ENCODE results near the gene TMEM271.

Gene TMEM271

DNA sequence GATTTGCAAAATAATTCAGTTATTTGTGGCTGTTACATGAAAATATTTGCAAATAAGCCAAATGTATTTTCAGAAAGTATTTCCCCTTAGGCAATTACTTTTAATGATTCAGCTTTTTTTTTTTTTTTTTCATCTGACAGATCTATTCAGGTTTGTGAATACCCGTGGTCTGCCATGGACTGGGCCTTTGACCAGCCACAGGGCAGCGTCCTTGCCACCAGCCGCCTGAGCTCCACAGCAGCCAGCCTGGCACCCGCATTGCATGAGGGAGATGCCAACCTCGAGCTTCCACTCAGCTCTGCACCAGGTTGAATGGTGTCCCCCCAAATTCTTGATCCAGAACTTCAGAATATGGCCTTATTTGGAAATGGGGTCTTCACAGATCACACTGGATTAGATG, 14.7 kb downstream of the TMEM271 start:
- TF ChIP-seq NFIC (IDR thresholded peaks at IDR 0.05) (no peak), RAD21 (IDR thresholded peaks at IDR 0.05; ENCODE audit: low read depth) (no peak), YY1 (IDR thresholded peaks at IDR 0.05; ENCODE audit: low read depth) (no peak), ZBTB7A (IDR thresholded peaks at IDR 0.05; ENCODE audit: low read depth) (no peak), TCF12 (IDR thresholded peaks at IDR 0.05; ENCODE audit: low read depth) (no peak), EP300 (IDR thresholded peaks at IDR 0.05; ENCODE audit: borderline replicate concordance) (no peak), EGR1 (IDR thresholded peaks at IDR 0.05) (no peak), FOXM1 (IDR thresholded peaks at IDR 0.05; ENCODE audit: borderline replicate concordance, low read depth) (no peak), TAF1 (IDR thresholded peaks at IDR 0.05; ENCODE audit: low read depth) (no peak), CREB1 (IDR thresholded peaks at IDR 0.05; ENCODE audit: low read depth) (no peak), CEBPB (IDR thresholded peaks at IDR 0.05) (no peak), TEAD4 (IDR thresholded peaks at IDR 0.05) (no peak)
- TF ChIP-seq, protein P1, sequence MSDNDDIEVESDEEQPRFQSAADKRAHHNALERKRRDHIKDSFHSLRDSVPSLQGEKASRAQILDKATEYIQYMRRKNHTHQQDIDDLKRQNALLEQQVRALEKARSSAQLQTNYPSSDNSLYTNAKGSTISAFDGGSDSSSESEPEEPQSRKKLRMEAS (IDR thresholded peaks at IDR 0.05) = no peak
- TF ChIP-seq, protein P2, sequence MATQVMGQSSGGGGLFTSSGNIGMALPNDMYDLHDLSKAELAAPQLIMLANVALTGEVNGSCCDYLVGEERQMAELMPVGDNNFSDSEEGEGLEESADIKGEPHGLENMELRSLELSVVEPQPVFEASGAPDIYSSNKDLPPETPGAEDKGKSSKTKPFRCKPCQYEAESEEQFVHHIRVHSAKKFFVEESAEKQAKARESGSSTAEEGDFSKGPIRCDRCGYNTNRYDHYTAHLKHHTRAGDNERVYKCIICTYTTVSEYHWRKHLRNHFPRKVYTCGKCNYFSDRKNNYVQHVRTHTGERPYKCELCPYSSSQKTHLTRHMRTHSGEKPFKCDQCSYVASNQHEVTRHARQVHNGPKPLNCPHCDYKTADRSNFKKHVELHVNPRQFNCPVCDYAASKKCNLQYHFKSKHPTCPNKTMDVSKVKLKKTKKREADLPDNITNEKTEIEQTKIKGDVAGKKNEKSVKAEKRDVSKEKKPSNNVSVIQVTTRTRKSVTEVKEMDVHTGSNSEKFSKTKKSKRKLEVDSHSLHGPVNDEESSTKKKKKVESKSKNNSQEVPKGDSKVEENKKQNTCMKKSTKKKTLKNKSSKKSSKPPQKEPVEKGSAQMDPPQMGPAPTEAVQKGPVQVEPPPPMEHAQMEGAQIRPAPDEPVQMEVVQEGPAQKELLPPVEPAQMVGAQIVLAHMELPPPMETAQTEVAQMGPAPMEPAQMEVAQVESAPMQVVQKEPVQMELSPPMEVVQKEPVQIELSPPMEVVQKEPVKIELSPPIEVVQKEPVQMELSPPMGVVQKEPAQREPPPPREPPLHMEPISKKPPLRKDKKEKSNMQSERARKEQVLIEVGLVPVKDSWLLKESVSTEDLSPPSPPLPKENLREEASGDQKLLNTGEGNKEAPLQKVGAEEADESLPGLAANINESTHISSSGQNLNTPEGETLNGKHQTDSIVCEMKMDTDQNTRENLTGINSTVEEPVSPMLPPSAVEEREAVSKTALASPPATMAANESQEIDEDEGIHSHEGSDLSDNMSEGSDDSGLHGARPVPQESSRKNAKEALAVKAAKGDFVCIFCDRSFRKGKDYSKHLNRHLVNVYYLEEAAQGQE (IDR thresholded peaks at IDR 0.05; ENCODE audit: low read depth) = no peak
- TF ChIP-seq, protein P3, sequence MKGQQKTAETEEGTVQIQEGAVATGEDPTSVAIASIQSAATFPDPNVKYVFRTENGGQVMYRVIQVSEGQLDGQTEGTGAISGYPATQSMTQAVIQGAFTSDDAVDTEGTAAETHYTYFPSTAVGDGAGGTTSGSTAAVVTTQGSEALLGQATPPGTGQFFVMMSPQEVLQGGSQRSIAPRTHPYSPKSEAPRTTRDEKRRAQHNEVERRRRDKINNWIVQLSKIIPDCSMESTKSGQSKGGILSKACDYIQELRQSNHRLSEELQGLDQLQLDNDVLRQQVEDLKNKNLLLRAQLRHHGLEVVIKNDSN (IDR thresholded peaks at IDR 0.05) = no peak

DNA sequence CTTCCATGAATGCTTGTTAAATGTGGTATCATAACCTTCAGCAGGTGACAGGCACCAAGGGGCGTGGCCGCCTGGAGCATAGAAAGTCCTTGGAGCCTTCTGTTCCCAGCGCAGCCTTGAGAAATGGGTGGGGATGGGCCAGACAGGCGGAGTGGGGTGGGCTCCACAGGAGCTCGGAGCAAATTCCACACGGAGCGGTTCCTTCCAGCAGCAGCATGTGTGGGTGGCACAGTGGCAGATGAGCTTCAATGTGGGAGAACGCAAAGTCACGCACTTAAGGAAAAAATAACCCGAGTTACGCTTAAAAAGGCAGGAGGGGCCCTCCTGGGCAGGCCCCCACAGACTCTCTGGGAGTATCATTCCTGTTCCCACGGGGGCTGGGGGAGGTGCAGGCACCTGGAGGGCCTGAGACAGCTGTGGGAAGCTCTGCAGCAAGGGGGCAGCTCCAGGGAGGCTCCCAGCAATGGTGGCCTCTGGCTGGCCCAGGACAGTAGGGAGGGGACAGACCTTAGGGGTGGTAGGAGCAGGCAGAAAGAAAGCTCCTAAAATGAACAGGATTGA, 15.3 kb downstream of the TMEM271 start:
- TF ChIP-seq NFIC (IDR thresholded peaks at IDR 0.05) (no peak), CREB1 (IDR thresholded peaks at IDR 0.05; ENCODE audit: low read depth) (no peak), EP300 (IDR thresholded peaks at IDR 0.05; ENCODE audit: borderline replicate concordance) (no peak), RAD21 (IDR thresholded peaks at IDR 0.05; ENCODE audit: low read depth) (no peak), TAF1 (IDR thresholded peaks at IDR 0.05; ENCODE audit: low read depth) (no peak), ZBTB7A (IDR thresholded peaks at IDR 0.05; ENCODE audit: low read depth) (no peak), CEBPB (IDR thresholded peaks at IDR 0.05) (no peak), TEAD4 (IDR thresholded peaks at IDR 0.05) (no peak)
- TF ChIP-seq, protein P3 (IDR thresholded peaks at IDR 0.05) = no peak
- TF ChIP-seq, protein P1 (IDR thresholded peaks at IDR 0.05) = no peak

DNA sequence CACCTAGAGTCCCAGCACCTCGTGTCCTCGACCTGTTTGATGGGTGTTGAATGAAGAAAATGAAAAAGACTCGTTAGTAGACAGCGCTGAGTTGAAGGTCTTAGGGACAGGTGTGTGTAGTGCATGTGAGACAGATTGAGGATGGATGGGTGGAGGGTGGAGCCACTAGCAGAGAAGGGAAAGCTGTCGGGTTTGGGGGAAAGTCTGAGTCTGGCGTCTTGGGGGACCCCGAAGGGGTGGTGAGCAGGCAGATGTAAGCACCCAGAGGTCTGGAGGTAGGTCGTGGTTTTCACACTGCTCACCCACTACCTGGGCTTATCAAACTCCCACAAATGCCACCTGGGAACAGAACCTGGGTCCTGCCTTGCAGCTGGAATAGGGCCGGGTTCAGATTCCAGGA, 16.0 kb downstream of the TMEM271 start:
- TF ChIP-seq CEBPB (IDR thresholded peaks at IDR 0.05) (no peak), YY1 (IDR thresholded peaks at IDR 0.05; ENCODE audit: low read depth) (no peak), TCF12 (IDR thresholded peaks at IDR 0.05; ENCODE audit: low read depth) (no peak), EP300 (IDR thresholded peaks at IDR 0.05; ENCODE audit: borderline replicate concordance) (no peak), CREB1 (IDR thresholded peaks at IDR 0.05; ENCODE audit: low read depth) (no peak), TEAD4 (IDR thresholded peaks at IDR 0.05) (no peak), ZBTB7A (IDR thresholded peaks at IDR 0.05; ENCODE audit: low read depth) (no peak), NFIC (IDR thresholded peaks at IDR 0.05) (no peak), FOXM1 (IDR thresholded peaks at IDR 0.05; ENCODE audit: borderline replicate concordance, low read depth) (no peak), TAF1 (IDR thresholded peaks at IDR 0.05; ENCODE audit: low read depth) (no peak), EGR1 (IDR thresholded peaks at IDR 0.05) (no peak), RAD21 (IDR thresholded peaks at IDR 0.05; ENCODE audit: low read depth) (no peak)
- TF ChIP-seq, protein P1 (IDR thresholded peaks at IDR 0.05) = no peak
- TF ChIP-seq, protein P3 (IDR thresholded peaks at IDR 0.05) = no peak
- TF ChIP-seq, protein P2 (IDR thresholded peaks at IDR 0.05; ENCODE audit: low read depth) = no peak

DNA sequence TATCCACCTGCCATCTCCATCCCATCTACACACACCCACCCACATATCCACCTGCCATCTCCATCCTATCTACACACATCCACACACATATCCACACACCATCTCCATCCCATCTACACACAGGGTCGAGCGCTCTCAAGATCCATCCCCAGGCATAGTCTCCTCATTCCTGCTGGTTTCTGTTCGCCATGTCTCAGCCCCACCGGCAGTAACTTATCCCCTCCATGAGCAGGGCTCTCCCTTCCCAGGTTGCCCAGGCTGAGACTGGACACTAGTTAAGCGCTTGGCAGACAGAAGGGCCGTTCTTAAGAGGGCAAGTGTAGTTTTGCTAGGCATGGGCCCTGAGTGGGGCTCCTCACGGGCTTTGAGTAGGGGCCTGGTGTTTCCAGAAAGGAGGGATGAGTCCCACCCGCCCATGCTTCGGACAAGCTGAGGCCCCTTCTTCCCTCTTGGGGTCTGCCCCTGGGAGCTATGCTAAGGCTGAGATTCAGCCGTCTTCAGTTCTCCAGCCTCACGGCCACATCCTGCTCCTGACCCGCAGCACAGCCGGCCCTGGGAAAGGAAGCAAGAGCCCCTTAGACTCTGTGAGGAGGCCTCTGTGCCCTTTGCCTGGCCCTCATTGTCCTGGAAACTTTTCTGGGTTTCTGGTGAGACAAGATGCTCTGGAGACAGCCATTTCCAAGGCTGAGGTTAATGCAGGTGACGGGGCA, 20.4 kb downstream of the TMEM271 start:
- no peak for TF ChIP-seq NFIC (IDR thresholded peaks at IDR 0.05)
- TF ChIP-seq, protein P3 (IDR thresholded peaks at IDR 0.05) = no peak
- TF ChIP-seq EGR1 (IDR thresholded peaks at IDR 0.05) = no peak
- no peak for TF ChIP-seq EP300 (IDR thresholded peaks at IDR 0.05; ENCODE audit: borderline replicate concordance)
- TF ChIP-seq, protein P1 (IDR thresholded peaks at IDR 0.05) = no peak
- TF ChIP-seq TCF12 (IDR thresholded peaks at IDR 0.05; ENCODE audit: low read depth) = no peak
- no peak for TF ChIP-seq YY1 (IDR thresholded peaks at IDR 0.05; ENCODE audit: low read depth)
- TF ChIP-seq RAD21 (IDR thresholded peaks at IDR 0.05; ENCODE audit: low read depth) = no peak
- no peak for TF ChIP-seq ZBTB7A (IDR thresholded peaks at IDR 0.05; ENCODE audit: low read depth)
- TF ChIP-seq CEBPB (IDR thresholded peaks at IDR 0.05) = no peak
- no peak for TF ChIP-seq CREB1 (IDR thresholded peaks at IDR 0.05; ENCODE audit: low read depth)
- TF ChIP-seq, protein P2 (IDR thresholded peaks at IDR 0.05; ENCODE audit: low read depth) = no peak
- no peak for TF ChIP-seq TAF1 (IDR thresholded peaks at IDR 0.05; ENCODE audit: low read depth)
- no peak for TF ChIP-seq TEAD4 (IDR thresholded peaks at IDR 0.05)

Data from Ishikawa (cell line).